NOMO-1 treated with dmso at 0.1 percent for 144 hours (cell line): ENCODE results near the gene RNF5.
A peak's percentile ranks its signal among the peaks of the same experiment; 100 is the strongest.
"Not testable (repeated sequence)": the region's sequence is repeated elsewhere in the genome, so short reads cannot be mapped to it uniquely, and the experiment has no call there.

ENCODE experiments used
- DNase-seq: peaks from one replicate; lab custom pipeline; 2025; ENCODE audit not compliant: unreplicated experiment; lab: John Stamatoyannopoulos, UW

Gene RNF5

GRCh38 chr6:32204268-32204715 is 26.1 kb downstream of the RNF5 start:
- DNase-seq = no peak

DNA sequence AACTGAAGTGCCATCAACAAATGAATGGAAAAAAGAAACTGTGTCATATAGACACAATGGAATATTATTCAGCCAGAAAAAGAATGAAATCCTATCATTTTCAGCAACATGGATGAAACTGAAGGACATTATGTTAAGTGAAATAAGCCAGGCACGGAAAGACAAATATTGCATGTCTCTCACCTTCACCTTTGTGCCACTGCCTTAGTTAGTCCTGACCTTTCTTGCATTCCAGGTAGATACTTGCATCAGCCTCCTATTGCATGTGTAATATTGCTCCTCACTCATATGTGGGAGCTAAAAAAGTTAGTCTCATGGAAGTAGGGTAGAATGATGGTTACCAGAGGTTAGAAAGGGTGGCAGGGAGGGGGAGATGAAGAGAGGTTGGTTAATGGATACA is 30.8 kb downstream of the RNF5 start:
- no peak for DNase-seq

DNA sequence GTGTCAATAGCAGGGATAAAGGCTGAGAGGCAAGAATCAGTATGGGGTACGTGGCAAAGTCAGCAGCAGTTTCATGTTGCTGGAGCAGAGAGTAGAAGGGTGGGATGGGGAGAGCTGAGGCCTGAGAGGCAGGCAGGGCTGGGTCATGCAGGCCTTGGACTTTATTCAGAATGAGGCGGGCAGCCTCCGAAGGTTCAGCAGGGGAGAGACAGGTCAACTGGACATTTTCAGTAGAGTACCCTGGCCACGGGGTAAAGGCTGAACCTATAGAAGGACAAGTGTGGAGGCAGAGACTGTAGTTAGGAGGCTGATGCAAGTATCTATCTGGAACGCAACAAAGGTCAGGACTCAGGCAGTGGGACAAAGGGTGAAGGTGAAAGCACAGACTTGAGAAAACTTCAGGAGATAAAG is 32.0 kb downstream of the RNF5 start:
- DNase-seq = no peak

DNA sequence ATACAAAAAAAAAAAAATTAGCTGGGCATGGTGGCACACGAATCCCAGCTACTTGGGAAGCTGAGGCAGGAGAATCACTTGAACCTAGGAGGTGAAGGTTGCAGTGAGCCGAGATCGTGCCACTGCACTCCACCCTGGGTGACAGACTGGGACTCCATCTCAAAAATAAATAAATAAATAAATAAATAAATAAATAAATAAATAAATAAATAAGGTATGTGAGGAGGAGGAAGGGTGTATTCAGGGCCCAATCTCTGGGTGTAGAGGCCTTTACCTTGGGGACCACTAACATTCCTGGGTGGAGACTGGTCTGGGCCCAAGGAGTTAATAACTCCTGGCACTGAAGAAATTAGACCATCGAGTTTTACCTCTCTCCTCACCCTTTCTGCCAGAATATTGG is 33.2 kb downstream of the RNF5 start:
- not testable (repeated sequence) for DNase-seq

DNA sequence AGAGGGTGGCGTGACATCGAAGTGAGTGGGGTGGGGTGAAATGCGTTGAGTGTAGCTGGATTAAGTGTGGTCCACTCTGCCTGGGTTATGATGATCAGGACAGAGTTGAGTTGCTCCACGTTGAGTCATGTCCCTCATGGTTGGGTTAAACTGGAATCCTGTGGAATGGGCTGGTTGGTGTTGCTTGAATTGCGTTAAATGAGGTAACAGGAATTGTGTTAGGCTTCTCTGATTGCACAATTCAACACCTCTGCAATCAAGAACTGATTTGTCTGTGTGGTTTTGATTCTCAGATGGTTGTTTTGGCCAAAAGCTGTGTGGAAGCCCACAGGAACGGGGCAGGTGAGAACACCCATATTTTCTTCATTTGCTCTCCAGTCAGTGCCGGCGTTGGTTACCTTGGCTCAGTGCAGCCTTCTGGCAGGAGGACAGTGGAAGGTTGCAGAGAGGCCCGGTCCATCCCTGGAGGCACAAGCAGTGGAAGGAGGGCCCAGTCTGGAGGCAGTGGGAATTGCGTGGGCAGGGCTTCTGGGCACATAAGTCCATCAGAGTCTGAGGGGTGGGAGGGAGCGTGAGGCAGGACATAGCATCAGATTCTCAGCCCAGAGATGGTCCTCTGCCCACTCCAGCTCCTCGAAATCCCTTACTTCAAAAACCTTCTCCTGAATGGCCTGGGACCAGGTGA is 34.0 kb downstream of the RNF5 start:
- no peak for DNase-seq

- no peak for DNase-seq
These were observed 35.4 kb downstream of the RNF5 start for GRCh38 chr6:32213649-32214048.

DNA sequence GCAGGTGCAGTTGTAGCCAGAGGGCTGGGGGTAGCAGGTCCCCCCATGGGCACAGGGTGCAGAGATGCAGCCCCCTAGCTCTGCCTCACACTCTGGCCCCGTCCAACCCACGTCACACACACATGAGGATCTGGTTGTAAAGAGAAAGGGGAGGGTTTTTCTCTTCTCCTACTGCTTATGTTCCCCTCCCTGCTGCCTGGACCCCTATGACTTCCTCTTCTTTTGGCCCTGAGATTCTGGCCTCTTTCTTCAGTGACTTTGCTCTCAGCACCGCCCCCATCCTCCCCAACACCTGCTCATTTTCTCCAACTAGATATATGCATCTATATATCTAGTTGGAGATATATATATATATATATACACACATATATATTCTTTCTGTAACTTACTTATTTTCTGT is 35.9 kb downstream of the RNF5 start:
- DNase-seq = no peak

DNA sequence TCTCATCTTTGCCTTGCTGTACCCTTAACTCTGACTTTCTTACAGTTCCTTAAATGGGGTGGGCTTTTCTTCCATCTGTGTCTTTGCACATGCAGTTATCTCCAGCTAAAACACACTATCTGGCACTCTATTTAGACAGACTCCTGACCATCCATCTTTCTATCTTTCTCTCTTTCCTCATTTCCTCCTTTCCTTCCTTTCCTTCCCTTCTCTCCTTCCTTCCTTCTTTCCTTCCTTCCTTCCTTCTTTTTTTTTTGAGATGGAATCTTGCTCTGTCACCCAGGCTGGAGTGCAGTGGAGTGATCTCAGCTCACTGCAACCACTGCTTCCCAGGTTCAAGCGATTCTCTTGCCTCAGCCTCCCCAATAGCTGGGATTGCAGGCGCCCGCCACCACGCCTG is 37.4 kb downstream of the RNF5 start:
- DNase-seq = no peak

DNA sequence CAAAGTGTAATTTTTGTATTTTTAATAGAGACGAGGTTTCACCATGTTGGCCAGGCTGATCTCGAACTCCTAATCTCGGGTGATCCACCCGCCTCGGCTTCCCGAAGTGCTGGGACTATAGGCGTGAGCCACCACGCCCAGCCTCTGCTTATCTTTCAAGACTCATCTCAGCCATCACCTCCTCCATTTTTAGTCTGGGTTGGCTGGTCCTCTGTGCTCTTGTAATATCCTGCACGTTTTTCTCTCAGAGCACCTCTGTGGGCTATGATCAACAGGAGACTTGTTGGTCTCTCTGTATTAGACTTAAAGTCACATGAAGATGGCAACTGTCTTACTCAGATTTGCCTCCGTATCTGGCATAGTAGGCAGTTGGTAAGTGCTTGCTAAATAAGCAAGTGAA is 38.1 kb downstream of the RNF5 start:
- no peak for DNase-seq

GRCh38 chr6:32216998-32217397 is 38.8 kb downstream of the RNF5 start:
- DNase-seq = no peak

DNA sequence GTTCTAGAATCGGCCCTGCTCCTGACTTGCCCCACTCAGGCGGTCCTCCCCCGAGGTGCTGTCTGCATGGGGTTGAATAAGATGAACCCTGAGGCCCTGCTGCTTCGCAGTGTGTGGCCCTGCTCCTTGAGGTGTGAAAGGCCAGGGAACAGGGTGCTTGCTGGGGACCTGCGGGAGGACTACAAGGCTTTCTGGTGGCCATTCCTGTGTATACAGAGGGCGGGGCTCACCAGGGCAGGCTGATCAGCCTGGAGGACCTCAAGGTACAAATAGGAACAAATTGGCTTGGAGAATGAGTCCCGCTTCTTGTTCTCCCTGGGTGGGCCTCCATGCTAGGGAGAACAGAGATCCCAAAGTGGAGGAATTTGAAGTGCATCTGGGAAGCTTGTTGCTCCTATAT is 40.0 kb downstream of the RNF5 start:
- no peak for DNase-seq

GRCh38 chr6:32220021-32220420 is 41.8 kb downstream of the RNF5 start:
- DNase-seq = no peak

- DNase-seq = peak; percentile 5
These were observed 44.4 kb downstream of the RNF5 start for GRCh38 chr6:32222333-32223230.

GRCh38 chr6:32223258-32224235 is 45.3 kb downstream of the RNF5 start, which contains the start of gene NOTCH4:
TSS of gene NOTCH4 (minus strand) at chr6:32224067. CDS start at chr6:32223928, 139 bp downstream.
- DNase-seq = no peak

GRCh38 chr6:32224696-32225095 is 46.5 kb downstream of the RNF5 start:
- no peak for DNase-seq

GRCh38 chr6:32226434-32226833 is 48.2 kb downstream of the RNF5 start:
- no peak for DNase-seq
